HUDEP-2 (cell line): ENCODE data around the gene UNC5A.

ENCODE experiments used
- DNase-seq, 76 experiments: peaks; one replicate each; lab custom pipeline; 2025; ENCODE audit not compliant: unreplicated experiment in 76 of 76; lab: John Stamatoyannopoulos, UW

Gene UNC5A

GRCh38 chr5:176810081-176810597 is at the start of gene UNC5A:
UNC5A (plus strand) TSS chr5:176810559; CDS start chr5:176810751, 192 bp downstream.
- DNase-seq, result peak in 5 of 76 experiments; percentile 2 to 22 (median 16)

GRCh38 chr5:176761755-176762154 is 48.6 kb upstream of the UNC5A start:
- no peak for DNase-seq

- DNase-seq, result no peak
Observed at GRCh38 chr5:176762489-176762888, 47.9 kb upstream of the UNC5A start.

DNA sequence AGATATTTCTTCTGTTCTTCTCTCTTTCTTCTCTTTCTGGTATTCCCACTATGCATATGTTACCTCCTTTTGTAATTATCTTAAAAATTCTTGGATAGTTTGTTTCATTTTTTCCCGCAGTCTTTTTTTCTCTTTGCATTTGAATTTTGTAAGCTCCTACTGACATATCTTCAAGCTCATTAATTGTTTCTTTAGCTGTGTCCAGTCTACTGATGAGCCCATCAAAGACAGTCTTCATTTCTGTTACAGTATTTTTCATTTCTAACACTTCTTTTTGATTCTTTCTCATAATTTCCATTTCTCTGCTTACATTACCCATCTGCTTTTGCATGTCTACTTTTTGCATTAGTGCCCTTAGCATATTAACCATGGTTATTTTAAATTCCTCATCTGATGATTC is 44.7 kb upstream of the UNC5A start:
- no peak for DNase-seq

DNA sequence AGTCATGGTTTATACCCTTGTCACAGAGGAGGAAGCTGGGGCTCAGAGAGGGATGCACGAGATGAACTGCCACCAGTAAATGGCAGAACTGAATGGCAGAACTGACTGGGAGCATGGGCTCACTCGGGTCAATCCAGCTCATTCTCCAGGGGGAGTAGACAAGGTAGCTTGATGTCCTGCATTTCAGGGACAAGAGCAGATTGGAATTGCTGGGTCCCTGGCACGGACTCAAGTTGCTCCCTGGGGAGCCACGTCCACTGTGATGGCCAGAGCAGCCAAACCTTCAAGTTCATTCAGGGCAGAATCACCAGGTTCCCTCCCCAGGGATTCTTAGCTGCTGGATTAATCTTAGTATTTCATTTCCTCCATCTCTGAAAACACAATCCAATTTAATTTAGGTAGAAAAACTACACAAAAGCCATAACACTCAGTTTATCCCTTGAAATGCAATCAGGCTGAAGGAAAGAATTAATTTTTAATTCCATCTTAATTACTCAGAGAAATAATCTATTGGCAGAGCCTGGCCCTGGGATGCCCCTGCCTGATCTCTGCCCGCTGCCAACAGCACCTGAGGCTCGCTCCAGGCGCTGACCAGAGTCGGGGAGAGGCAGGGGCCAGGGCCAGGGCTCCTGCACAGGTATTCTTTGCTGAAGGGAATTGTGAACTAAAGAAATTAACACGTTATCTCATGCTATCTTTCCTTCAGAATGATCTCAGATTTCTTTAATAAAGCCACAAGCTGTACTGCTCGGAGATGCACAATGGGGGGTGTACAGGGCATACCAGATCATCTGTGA is 42.0 kb upstream of the UNC5A start:
- DNase-seq, result no peak

DNA sequence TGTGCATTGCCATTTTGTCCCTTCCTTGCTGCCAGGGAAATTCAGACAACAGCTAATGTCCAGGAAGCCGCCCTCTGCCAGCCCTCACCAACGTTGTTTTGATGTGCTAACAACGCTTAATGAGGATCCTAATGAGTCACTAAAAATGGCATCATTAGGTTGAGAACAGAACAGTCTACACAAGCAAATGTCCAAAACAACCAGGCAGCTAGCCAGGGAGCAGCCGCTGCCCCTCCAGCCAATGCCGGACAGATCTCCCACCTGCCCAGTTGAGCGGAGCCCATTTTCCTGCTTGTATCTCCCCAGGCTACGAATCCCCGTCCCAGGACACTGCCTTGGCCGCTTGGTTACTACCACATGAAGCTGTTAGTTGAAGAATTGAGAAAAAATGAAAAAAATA is 40.4 kb upstream of the UNC5A start:
- DNase-seq, result no peak

GRCh38 chr5:176770431-176770830 is 39.9 kb upstream of the UNC5A start:
- no peak for DNase-seq

DNA sequence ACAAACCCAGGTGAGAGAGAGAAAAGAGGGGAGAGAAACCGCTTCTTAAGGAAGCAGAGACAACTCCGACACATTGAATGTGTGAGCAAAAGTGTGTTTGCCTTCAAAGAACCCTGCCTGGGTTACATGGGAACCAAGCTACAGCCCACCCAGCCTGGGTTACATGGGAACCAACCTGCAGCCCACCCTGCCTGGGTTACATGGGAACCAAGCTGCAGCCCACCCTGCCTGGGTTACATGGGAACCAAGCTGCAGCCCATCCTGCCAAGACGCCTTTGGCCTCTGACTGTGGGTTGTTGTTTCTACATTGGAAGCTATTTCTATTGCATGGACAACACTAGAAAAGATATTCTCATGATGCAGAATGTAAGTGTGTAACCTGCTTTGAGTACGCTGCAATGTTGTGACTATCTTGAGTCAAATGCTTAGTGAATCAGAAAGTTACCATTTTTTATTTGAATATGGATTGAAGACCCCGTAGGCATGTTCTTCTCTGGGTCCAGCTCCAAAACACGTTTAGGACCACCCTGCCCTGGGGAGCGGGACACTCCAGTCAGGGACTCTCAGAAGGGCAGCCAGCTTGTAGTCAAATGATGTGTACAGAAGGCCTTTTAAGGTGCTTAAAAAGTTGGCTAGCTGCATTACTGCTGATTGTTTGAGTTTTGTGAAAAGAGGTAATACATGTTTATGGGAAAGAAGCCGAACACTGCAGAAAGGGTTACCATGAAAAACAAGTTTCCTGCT is 39.1 kb upstream of the UNC5A start:
- DNase-seq, result no peak

DNA sequence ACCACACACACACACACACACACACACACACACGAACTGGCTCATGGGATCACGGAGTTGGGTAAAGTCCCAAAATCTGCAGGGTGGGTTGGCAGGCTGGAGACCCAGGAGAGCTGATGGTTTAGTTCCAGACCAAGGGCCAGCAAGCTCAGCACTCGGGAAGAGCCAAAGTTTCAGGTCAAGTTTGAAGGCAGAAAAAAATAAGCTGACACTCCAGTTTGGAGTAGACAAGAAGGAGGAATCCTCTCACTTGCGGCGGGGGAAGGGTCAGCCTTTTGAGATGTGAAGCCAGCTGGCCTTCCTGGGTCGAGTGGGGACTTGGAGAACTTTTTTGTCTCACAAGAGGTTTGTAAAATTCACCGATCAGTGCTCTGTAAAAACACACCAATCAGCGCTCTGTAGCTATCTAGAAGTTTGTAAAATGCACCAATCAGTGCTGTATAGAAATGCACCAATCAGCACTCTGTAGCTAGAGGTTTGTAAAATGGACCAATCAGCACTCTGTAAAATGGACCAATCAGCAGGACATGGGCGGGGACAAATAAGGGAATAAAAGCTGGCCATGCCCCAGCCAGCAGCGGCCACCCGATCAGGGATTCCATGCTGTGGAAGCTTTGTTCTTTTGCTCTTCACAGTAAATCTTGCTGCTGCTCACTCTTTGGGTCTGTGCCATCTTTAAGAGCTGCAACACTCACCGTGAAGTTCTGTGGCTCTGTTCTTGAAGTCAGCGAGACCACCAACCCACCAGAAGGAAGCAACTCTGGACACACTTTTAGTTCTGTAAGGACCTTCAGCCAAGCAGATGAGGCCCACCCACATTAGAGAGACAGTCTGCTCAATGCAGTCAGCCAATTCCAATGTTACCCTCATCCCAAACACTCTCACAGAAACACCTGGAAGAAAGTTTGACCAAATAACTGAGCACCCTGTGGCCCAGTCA is 37.8 kb upstream of the UNC5A start:
- DNase-seq, result no peak

GRCh38 chr5:176773408-176774035 is 36.8 kb upstream of the UNC5A start:
- DNase-seq, result no peak

DNA sequence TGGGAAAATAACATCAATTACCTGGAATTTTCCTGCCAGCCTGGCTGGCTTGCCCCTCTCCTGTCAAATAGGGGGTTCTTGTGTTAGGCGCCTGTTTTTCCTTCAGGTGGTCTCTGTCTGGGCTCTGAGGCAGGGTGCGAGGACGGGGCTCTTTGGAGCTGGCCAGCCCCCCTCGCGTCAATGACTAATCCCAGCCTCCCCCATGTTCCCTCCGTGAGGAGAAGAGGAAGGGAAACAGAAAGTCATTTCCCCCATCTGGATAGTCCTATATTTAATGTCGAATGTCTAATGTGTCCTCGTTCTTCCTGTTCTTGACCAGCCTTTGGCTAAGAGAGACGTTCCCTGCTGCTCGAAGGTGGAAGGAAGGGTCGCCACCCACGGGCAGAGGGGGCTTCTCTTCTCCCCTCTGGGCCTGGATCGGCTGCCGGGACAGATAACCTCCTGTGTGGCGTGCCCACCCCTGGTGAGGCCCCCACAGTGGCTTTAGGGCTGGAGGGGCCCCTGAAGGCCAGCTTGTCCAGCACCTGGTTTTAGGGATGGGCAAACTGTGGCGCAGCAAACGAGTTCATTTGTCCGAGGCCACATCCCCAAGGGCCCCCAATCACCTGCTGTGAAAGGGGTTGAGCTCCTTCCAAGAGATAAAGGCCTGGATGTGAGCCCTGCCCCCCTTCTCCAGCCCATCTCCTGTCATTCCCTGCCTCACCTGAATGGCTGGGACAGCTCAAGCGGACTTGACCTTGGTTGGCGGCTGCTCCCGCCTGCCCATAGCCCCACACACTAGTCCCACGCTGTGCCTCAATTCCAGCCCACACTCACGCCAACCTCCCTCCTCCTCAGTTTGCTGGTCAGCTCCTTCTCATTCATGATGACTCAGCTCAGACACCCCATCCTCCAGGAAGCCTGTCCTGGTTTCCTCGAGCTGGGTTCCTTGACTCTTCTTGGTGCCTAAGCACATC is 35.9 kb upstream of the UNC5A start:
- no peak for DNase-seq

GRCh38 chr5:176775409-176775808 is 35.0 kb upstream of the UNC5A start:
- no peak for DNase-seq

- DNase-seq, result no peak
Observed at GRCh38 chr5:176776141-176776865, 34.1 kb upstream of the UNC5A start.

- DNase-seq, result no peak
Observed at GRCh38 chr5:176776916-176777315, 33.4 kb upstream of the UNC5A start.

DNA sequence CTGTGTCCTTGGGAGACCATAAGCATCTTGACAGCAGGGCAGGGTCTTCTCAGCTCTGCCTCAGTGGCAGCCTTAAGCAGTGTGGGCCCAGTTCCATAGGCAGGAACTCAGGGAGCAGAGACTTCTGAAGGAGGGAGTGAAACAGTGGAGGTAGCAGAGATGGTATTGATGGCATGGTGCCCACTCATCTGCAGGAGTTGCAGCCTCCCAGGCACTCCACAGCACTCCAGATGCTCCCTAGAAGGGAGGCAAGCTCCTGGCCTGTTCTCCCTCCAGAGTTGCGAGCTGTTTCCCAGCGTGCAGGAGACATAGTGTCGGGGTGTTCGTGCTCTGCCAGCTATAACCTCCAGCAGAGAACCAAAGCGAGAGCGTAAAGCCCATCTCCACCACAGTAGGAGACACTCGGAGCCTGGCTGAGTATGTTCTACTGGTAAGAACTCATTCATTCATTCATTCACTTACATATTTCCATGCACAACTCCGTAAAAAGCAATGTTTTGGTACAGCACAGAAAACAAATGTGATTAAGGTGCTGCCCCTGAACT is 31.4 kb upstream of the UNC5A start:
- no peak for DNase-seq

DNA sequence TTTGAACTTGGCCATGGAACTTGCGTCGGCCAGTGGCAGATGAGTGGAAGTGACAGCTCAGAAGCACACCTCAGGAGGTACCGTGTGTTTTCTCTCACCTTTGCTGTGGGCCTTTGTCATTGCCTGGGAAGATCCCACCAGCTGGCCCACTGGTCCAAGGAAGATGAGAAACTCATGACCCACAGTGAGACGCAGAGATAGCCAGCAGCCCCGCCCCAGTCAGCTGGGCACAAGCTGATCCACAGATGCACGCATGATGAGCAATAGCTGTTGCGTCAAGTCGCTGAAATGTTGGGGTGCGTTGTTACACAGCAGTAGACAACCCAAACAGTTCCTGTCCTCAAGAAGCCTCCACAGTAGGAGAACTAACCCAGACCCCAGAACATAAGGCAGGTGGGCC is 30.8 kb upstream of the UNC5A start:
- no peak for DNase-seq

- no peak for DNase-seq
Observed at GRCh38 chr5:176780176-176781053, 29.9 kb upstream of the UNC5A start.
